Naive B cell (primary cell): ENCODE measurements around the gene SOBP. TPM values are rescaled to one million over a fixed set of nuclear protein-coding genes. Genes with fewer than 3 reads are reported as not detected.
A peak's percentile ranks its signal among the peaks of the same experiment; 100 is the strongest.

ENCODE experiments used
- ATAC-seq, 2 donors: fragments of 150-1000 bp; cut with Tn5 transposase; 2 replicates each; pipeline ENCODE4 v1.10.0; 2021; ENCODE audit warnings: low read depth in 2 of 2, mild to moderate bottlenecking in 2 of 2, moderate library complexity in 2 of 2
- DNase-seq: peaks from one replicate; pipeline ENCODE4 v3.0.0; 2022
- H3K27ac Mint-ChIP-seq, 6 donors: one replicate each; pipeline ENCODE4 v1.8.0; 2020 to 2022; ENCODE audit warnings: mild to moderate bottlenecking in 6 of 6, mixed read lengths in 6 of 6, moderate library complexity in 5 of 6, inconsistent platforms in 2 of 6
- H3K27me3 Mint-ChIP-seq, 3 donors: one replicate each; pipeline ENCODE4 v1.8.0; 2021 to 2022; ENCODE audit warnings: mixed read lengths in 3 of 3, mild to moderate bottlenecking in 1 of 3
- H3K36me3 Mint-ChIP-seq, 2 donors: one replicate each; pipeline ENCODE4 v1.8.0; 2020 to 2022; ENCODE audit warnings: mixed read lengths in 2 of 2, inconsistent platforms in 1 of 2, mild to moderate bottlenecking in 1 of 2
- H3K4me1 Mint-ChIP-seq, 3 donors: one replicate each; pipeline ENCODE4 v1.8.0; 2020 to 2022; ENCODE audit warnings: mixed read lengths in 3 of 3, inconsistent platforms in 1 of 3, mild to moderate bottlenecking in 1 of 3, moderate library complexity in 1 of 3
- H3K4me3 Mint-ChIP-seq, 8 donors: one replicate each; pipeline ENCODE4 v1.8.0; 2020 to 2022; ENCODE audit warnings: mild to moderate bottlenecking in 8 of 8, mixed read lengths in 8 of 8, moderate library complexity in 8 of 8, inconsistent platforms in 2 of 8
- H3K9me3 Mint-ChIP-seq, 7 donors: one replicate each; pipeline ENCODE4 v1.8.0; 2020 to 2022; ENCODE audit warnings: mixed read lengths in 7 of 7, mild to moderate bottlenecking in 5 of 7, inconsistent platforms in 2 of 7, moderate library complexity in 1 of 7
- polyA plus RNA-seq, 6 donors: library from polyadenylated mRNA; unstranded; fragments of 300-500 nt; fragmentation: Illumina TruSeq; gene quantifications; one replicate each; pipeline ENCODE4 v1.2.3, GENCODE V29; 2021; ENCODE audit warnings: low read depth in 6 of 6

SOBP gene
- polyA plus RNA-seq, 6 donors from 2014 or later: 1.7 to 4.3 (median 2.3) TPM

- peaks cover 0 to 12% (median 0%) of the 10 kb centered on the region in 3 donors for H3K27me3 Mint-ChIP-seq
- DNase-seq (no peak), ATAC-seq (no peak)
- peak overlapping the region in 1 of 6 donors; percentile 72 for H3K27ac Mint-ChIP-seq
- H3K9me3 Mint-ChIP-seq: peaks cover 0 to 7% (median 0%) of the 10 kb centered on the region in 7 donors
- no peak overlapping the region for H3K4me3 Mint-ChIP-seq
- no peaks in the 10 kb centered on the region for H3K36me3 Mint-ChIP-seq
- peaks cover 5 to 11% (median 10%) of the 10 kb centered on the region in 3 donors for H3K4me1 Mint-ChIP-seq
Measured at GRCh38 chr6:107679457-107679856, 189.5 kb downstream of the SOBP start.

GRCh38 chr6:107682721-107683120 lies 192.8 kb downstream of the SOBP start:
- H3K4me3 Mint-ChIP-seq: no peak overlapping the region
- H3K36me3 Mint-ChIP-seq: no peaks in the 10 kb centered on the region
- DNase-seq: no peak
- ATAC-seq: no peak
- no peaks in the 10 kb centered on the region for H3K4me1 Mint-ChIP-seq
- H3K27ac Mint-ChIP-seq: no peak overlapping the region
- H3K9me3 Mint-ChIP-seq: peaks cover 0 to 7% (median 3%) of the 10 kb centered on the region in 7 donors
- H3K27me3 Mint-ChIP-seq: peaks cover 0 to 12% (median 0%) of the 10 kb centered on the region in 3 donors

GRCh38 chr6:107683183-107683582 lies 193.3 kb downstream of the SOBP start:
- no peak for DNase-seq
- Mint-ChIP-seq H3K4me3 (no peak overlapping the region), H3K36me3 (no peaks in the 10 kb centered on the region), H3K9me3 (peaks cover 0 to 7% (median 3%) of the 10 kb centered on the region in 7 donors), H3K27me3 (peaks cover 0 to 12% (median 0%) of the 10 kb centered on the region in 3 donors), H3K27ac (no peak overlapping the region), H3K4me1 (no peaks in the 10 kb centered on the region)
- no peak for ATAC-seq

- no peaks in the 10 kb centered on the region for H3K36me3 Mint-ChIP-seq
- no peak for ATAC-seq
- H3K27me3 Mint-ChIP-seq: peaks cover 0 to 17% (median 8%) of the 10 kb centered on the region in 3 donors
- H3K4me3 Mint-ChIP-seq: peak overlapping the region in 1 of 8 donors; percentile 42
- no peaks in the 10 kb centered on the region for H3K4me1 Mint-ChIP-seq
- peaks cover 0 to 7% (median 3%) of the 10 kb centered on the region in 7 donors for H3K9me3 Mint-ChIP-seq
- H3K27ac Mint-ChIP-seq: no peak overlapping the region
- no peak for DNase-seq
Measured at GRCh38 chr6:107684996-107685395, 195.1 kb downstream of the SOBP start.

GRCh38 chr6:107689190-107689589 lies 199.3 kb downstream of the SOBP start:
- Mint-ChIP-seq H3K9me3 (peaks cover 0 to 4% (median 0%) of the 10 kb centered on the region in 7 donors), H3K4me1 (no peaks in the 10 kb centered on the region), H3K36me3 (no peaks in the 10 kb centered on the region), H3K27me3 (peaks cover 4 to 23% (median 13%) of the 10 kb centered on the region in 3 donors), H3K27ac (peak overlapping the region in 1 of 6 donors; percentile 13), H3K4me3 (no peak overlapping the region)
- ATAC-seq (no peak), DNase-seq (no peak)

- ATAC-seq (no peak), DNase-seq (no peak)
- H3K27ac Mint-ChIP-seq: no peak overlapping the region
- H3K36me3 Mint-ChIP-seq: no peaks in the 10 kb centered on the region
- no peak overlapping the region for H3K4me3 Mint-ChIP-seq
- H3K27me3 Mint-ChIP-seq: peaks cover 4 to 23% (median 13%) of the 10 kb centered on the region in 3 donors
- H3K9me3 Mint-ChIP-seq: peaks cover 0 to 4% (median 0%) of the 10 kb centered on the region in 7 donors
- no peaks in the 10 kb centered on the region for H3K4me1 Mint-ChIP-seq
Measured at GRCh38 chr6:107689951-107690642, 200.2 kb downstream of the SOBP start.

- Mint-ChIP-seq H3K9me3 (peaks cover 0 to 4% (median 0%) of the 10 kb centered on the region in 7 donors), H3K27ac (no peak overlapping the region), H3K4me1 (no peaks in the 10 kb centered on the region), H3K36me3 (no peaks in the 10 kb centered on the region), H3K4me3 (peak overlapping the region in 1 of 8 donors; percentile 3), H3K27me3 (peaks cover 4 to 23% (median 13%) of the 10 kb centered on the region in 3 donors)
- ATAC-seq (no peak), DNase-seq (no peak)
Measured at GRCh38 chr6:107690643-107691061, 200.7 kb downstream of the SOBP start.

- Mint-ChIP-seq H3K27me3 (peaks cover 6 to 24% (median 13%) of the 10 kb centered on the region in 3 donors), H3K36me3 (no peaks in the 10 kb centered on the region), H3K4me1 (no peaks in the 10 kb centered on the region), H3K4me3 (peak overlapping the region in 1 of 8 donors; percentile 50), H3K9me3 (peaks cover 0 to 4% (median 0%) of the 10 kb centered on the region in 7 donors), H3K27ac (no peak overlapping the region)
- ATAC-seq: no peak
- DNase-seq: no peak
Measured at GRCh38 chr6:107691062-107691751, 201.3 kb downstream of the SOBP start.

GRCh38 chr6:107692351-107692750 lies 202.4 kb downstream of the SOBP start:
- no peak for DNase-seq
- Mint-ChIP-seq H3K9me3 (peaks cover 0 to 3% (median 0%) of the 10 kb centered on the region in 7 donors), H3K27me3 (peaks cover 9 to 30% (median 18%) of the 10 kb centered on the region in 3 donors), H3K4me3 (no peak overlapping the region), H3K36me3 (no peaks in the 10 kb centered on the region), H3K27ac (no peak overlapping the region), H3K4me1 (no peaks in the 10 kb centered on the region)
- ATAC-seq: no peak

- Mint-ChIP-seq H3K27me3 (peaks cover 20 to 35% (median 23%) of the 10 kb centered on the region in 3 donors), H3K4me3 (no peak overlapping the region), H3K27ac (no peak overlapping the region), H3K9me3 (no peaks in the 10 kb centered on the region), H3K36me3 (no peaks in the 10 kb centered on the region), H3K4me1 (no peaks in the 10 kb centered on the region)
- no peak for ATAC-seq
- DNase-seq: no peak
Measured at GRCh38 chr6:107695061-107695720, 205.3 kb downstream of the SOBP start.

GRCh38 chr6:107697682-107698081 lies 207.8 kb downstream of the SOBP start:
- no peaks in the 10 kb centered on the region for H3K36me3 Mint-ChIP-seq
- peaks cover 16 to 27% (median 18%) of the 10 kb centered on the region in 3 donors for H3K27me3 Mint-ChIP-seq
- no peak overlapping the region for H3K27ac Mint-ChIP-seq
- H3K4me1 Mint-ChIP-seq: no peaks in the 10 kb centered on the region
- H3K9me3 Mint-ChIP-seq: no peaks in the 10 kb centered on the region
- ATAC-seq (no peak), DNase-seq (no peak)
- no peak overlapping the region for H3K4me3 Mint-ChIP-seq

- H3K4me3 Mint-ChIP-seq: no peak overlapping the region
- peak overlapping the region in 2 of 6 donors; percentile 5 to 49 for H3K27ac Mint-ChIP-seq
- no peak for ATAC-seq
Measured at GRCh38 chr6:107698146-107698545, 208.2 kb downstream of the SOBP start.

GRCh38 chr6:107699254-107699653 lies 209.3 kb downstream of the SOBP start:
- H3K4me3 Mint-ChIP-seq: no peak overlapping the region
- peaks cover 16 to 18% (median 17%) of the 10 kb centered on the region in 3 donors for H3K27me3 Mint-ChIP-seq
- no peak overlapping the region for H3K27ac Mint-ChIP-seq
- H3K9me3 Mint-ChIP-seq: no peaks in the 10 kb centered on the region
- DNase-seq (no peak), ATAC-seq (no peak)
- H3K4me1 Mint-ChIP-seq: peaks cover 0 to 1% (median under 1%) of the 10 kb centered on the region in 3 donors
- no peaks in the 10 kb centered on the region for H3K36me3 Mint-ChIP-seq

More at GRCh38 chr6:107698146-107698545, 208.2 kb downstream of the SOBP start:
- DNase-seq: no peak
- Mint-ChIP-seq H3K27me3 (peaks cover 16 to 23% (median 18%) of the 10 kb centered on the region in 3 donors), H3K9me3 (no peaks in the 10 kb centered on the region), H3K36me3 (no peaks in the 10 kb centered on the region), H3K4me1 (no peaks in the 10 kb centered on the region)
